ENCODE results near the gene UBR4. TPM values are rescaled to one million over a fixed set of nuclear protein-coding genes. Genes with fewer than 3 reads are reported as not detected.
"Not testable (repeated sequence)": the region's sequence is repeated elsewhere in the genome, so short reads cannot be mapped to it uniquely, and the experiment has no call there.

UBR4 gene
- 100 to 1,000 TPM; 105 to 167 (median 117) TPM for total RNA-seq
- polyA plus RNA-seq = 100 to 1,000 TPM in 2 of 3 donors, 10 to 100 TPM in 1; 82.3 to 278 (median 245) TPM
- long read RNA-seq, donor 1, partial matches to known transcripts = 5 of 5 reads
- long read RNA-seq, donor 1, other reads (novel, unspliced or antisense) = 0 of 5 reads
- long read RNA-seq, donor 2, partial matches to known transcripts = 10 of 16 reads
- long read RNA-seq, donor 2, other reads (novel, unspliced or antisense) = 0 of 16 reads
- long read RNA-seq, donor 3, partial matches to known transcripts = 0 of 3 reads
- long read RNA-seq, donor 3, other reads (novel, unspliced or antisense) = 0 of 3 reads
- long read RNA-seq, donor 4, partial matches to known transcripts = 11 of 14 reads
- long read RNA-seq, donor 4, other reads (novel, unspliced or antisense) = 2 of 14 reads
- long read RNA-seq, donor 5, partial matches to known transcripts = 9 of 12 reads
- long read RNA-seq, donor 5, other reads (novel, unspliced or antisense) = 1 of 12 reads
- long read RNA-seq, donor 6, partial matches to known transcripts = 11 of 11 reads
- long read RNA-seq, donor 6, other reads (novel, unspliced or antisense) = 0 of 11 reads
- long read RNA-seq, donor 7, partial matches to known transcripts = 6 of 6 reads
- long read RNA-seq, donor 7, other reads (novel, unspliced or antisense) = 0 of 6 reads
- long read RNA-seq, donor 8, partial matches to known transcripts = 5 of 5 reads
- long read RNA-seq, donor 8, other reads (novel, unspliced or antisense) = 0 of 5 reads
- long read RNA-seq, donor 9, partial matches to known transcripts = 0 of 3 reads
- long read RNA-seq, donor 9, other reads (novel, unspliced or antisense) = 0 of 3 reads
- long read RNA-seq, donor 10, partial matches to known transcripts = 6 of 9 reads
- long read RNA-seq, donor 10, other reads (novel, unspliced or antisense) = 0 of 9 reads

- peak; percentile 93 to 98 for TF ChIP-seq POLR2A (IDR thresholded peaks at IDR 0.05)
- TF ChIP-seq CTCF (IDR thresholded peaks at IDR 0.05) = peak in 1 of 6 experiments; percentile 1
- no peaks in the 10 kb centered on the region for H3K36me3 ChIP-seq (replicated peaks in 1 of 2)
- peaks cover 17 to 62% of the 10 kb centered on the region in 2 donors for H3K4me1 ChIP-seq (replicated peaks in 1 of 2)
- no peaks in the 10 kb centered on the region for H3K9me3 ChIP-seq (replicated peaks in 1 of 3)
- intact Hi-C loops (cut with DNase I) = no loop called here
- WGBS, 4 donors = 0 to 1% (median 0%) methylated on average over 14 to 80 of the region's 80 CpGs
- peak within 1 kb of the TSS; percentile 46 to 94 (median 76) for H3K4me3 ChIP-seq
- H3K27ac ChIP-seq = peak within 1 kb of the TSS; percentile 88 to 98 (median 96)
- H3K27me3 ChIP-seq = no peaks in the 10 kb centered on the region
- DNase-seq = peak; percentile 94 to 97 (median 96)
Observed at GRCh38 chr1:19209990-19210771, at the start of gene UBR4. Gene UBR4, minus strand, starts transcription at chr1:19210266. Its CDS starts 18 bp downstream, at chr1:19210248.

GRCh38 chr1:19258353-19258752 lies 48.3 kb upstream of the UBR4 start:
- Histone ChIP-seq H3K36me3 (replicated peaks in 1 of 2) (peaks cover 0 to 36% of the 10 kb centered on the region in 2 donors), H3K9me3 (replicated peaks in 1 of 3) (no peaks in the 10 kb centered on the region), H3K27ac (no peak overlapping the region), H3K4me3 (no peak overlapping the region), H3K4me1 (replicated peaks in 1 of 2) (peaks cover 0 to 2% of the 10 kb centered on the region in 2 donors), H3K27me3 (no peaks in the 10 kb centered on the region)
- intact Hi-C loops (cut with DNase I) = loop anchor here in 1 of 2 donors (5.0 kb wide), 1 partner anchor 49 kb away; no protein-coding TSS in a partner anchor
- WGBS, 4 donors = 89 to 93% (median 92%) methylated on average over 8 to 10 of the region's 10 CpGs
- DNase-seq = no peak
- TF ChIP-seq CTCF (IDR thresholded peaks at IDR 0.05) (no peak), POLR2A (IDR thresholded peaks at IDR 0.05) (no peak)

DNA sequence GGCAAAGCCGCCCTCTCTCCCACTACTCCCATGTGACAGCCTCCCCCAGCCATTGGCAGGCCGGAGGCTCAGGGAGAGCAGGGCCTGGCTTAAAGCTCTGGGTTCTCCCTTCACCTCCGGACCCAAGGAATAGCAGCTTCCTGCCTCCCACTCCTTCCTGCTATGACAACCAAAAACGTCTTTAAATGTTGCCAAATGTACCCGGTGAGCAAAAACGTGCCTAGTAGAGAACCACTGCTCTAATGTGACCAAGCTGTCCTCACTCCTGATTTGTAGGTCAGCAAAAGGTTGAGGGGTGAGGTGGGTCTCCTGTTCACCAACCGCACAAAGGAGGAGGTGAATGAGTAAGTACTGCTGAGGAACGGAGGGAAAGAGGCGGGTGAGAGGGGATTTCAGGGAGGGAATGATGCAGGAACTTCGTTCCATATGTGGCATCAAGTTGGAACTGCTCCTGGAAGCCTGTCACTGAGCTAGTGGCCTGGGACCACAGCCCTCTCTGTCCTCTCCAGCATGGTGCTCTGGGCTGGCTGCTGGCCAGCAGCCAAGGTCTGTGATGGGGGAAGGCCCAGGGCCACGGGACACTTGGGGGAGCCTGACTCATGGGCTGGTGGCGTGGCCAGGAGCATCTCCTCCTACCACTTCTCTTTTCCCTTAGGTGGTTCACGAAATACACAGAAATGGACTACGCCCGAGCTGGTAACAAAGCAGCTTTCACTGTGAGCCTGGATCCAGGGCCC lies 47.3 kb upstream of the UBR4 start:
- no peak overlapping the region for H3K4me3 ChIP-seq
- no peak for TF ChIP-seq CTCF (IDR thresholded peaks at IDR 0.05)
- TF ChIP-seq POLR2A (IDR thresholded peaks at IDR 0.05) = no peak
- intact Hi-C loops (cut with DNase I) = loop anchor here in 1 of 2 donors (5.0 kb wide), 1 partner anchor 50 kb away; no protein-coding TSS in a partner anchor
- peak overlapping the region in 2 of 5 donors; percentile 46 to 57 for H3K27ac ChIP-seq
- no peaks in the 10 kb centered on the region for H3K27me3 ChIP-seq
- peak; percentile 59 to 80 (median 78) for DNase-seq
- H3K9me3 ChIP-seq (replicated peaks in 1 of 3) = no peaks in the 10 kb centered on the region
- H3K4me1 ChIP-seq (replicated peaks in 1 of 2) = peaks cover 6 to 12% of the 10 kb centered on the region in 2 donors
- peaks cover 0 to 36% of the 10 kb centered on the region in 2 donors for H3K36me3 ChIP-seq (replicated peaks in 1 of 2)
- 37 to 66% (median 62%) methylated on average over 13 to 15 of the region's 15 CpGs for whole genome bisulfite sequencing, 4 donors

DNA sequence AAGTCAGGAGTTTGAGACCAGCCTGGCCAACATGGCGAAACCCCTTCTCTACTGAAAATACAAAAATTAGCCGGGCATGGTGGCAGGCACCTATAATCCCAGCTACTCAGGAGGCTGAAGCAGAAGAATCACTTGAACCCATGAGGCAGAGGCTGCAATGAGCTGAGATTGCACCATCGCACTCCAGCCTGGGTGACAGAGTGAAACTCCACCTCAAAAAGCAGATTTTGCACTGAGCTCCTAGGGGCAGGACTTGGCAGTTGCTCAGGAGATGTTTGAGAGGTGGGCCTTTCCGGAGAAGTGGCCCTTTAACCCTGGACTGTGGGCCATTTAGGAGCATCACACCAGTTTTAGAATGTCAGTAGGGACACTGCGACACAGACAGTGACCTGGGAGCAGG lies 46.2 kb upstream of the UBR4 start:
- H3K4me3 ChIP-seq; H3K27ac ChIP-seq; H3K9me3 ChIP-seq (replicated peaks in 1 of 3); H3K27me3 ChIP-seq; DNase-seq: not testable (repeated sequence)
- H3K36me3 ChIP-seq (replicated peaks in 1 of 2) = peaks cover 0 to 36% of the 10 kb centered on the region in 2 donors
- WGBS, 4 donors = 93 to 96% (median 96%) methylated on average over 3 to 5 of the region's 5 CpGs
- intact Hi-C loops (cut with DNase I) = loop anchor here in 1 of 2 donors (5.0 kb wide), 1 partner anchor 51 kb away; no protein-coding TSS in a partner anchor
- peaks cover 10 to 16% of the 10 kb centered on the region in 2 donors for H3K4me1 ChIP-seq (replicated peaks in 1 of 2)
